ENCODE results near the gene GNPTAB. TPM values are rescaled to one million over a fixed set of nuclear protein-coding genes. Genes with fewer than 3 reads are reported as not detected.

The GNPTAB gene
- total and polyA plus RNA-seq, 2 of the 8 experiments (the other 6 are each of a cell fraction or from before 2014, with no cell fraction given) = 21.5 to 51.3 TPM

- no peak for TF ChIP-seq ATF2 (IDR thresholded peaks at IDR 0.05; ENCODE audit: low read length)
- TF ChIP-seq SAP30 (IDR thresholded peaks at IDR 0.05; ENCODE audit: insufficient read depth, insufficient replicate concordance, low read length) = no peak
- TF ChIP-seq SIRT6 (IDR thresholded peaks at IDR 0.05; ENCODE audit: low read length) = no peak
- TF ChIP-seq RNF2 (IDR thresholded peaks at IDR 0.05; ENCODE audit: borderline replicate concordance, low read depth, low read length, missing control alignments, poor library complexity, severe bottlenecking) = no peak
- no peak for TF ChIP-seq CHD7 (IDR thresholded peaks at IDR 0.05; ENCODE audit: insufficient replicate concordance, low read length)
Observed at GRCh38 chr12:101763246-101763931, 67.4 kb downstream of the GNPTAB start (continued).
